Colonic mucosa (tissue), 4 donors: ENCODE data around the gene SYT17. TPM values are rescaled to one million over a fixed set of nuclear protein-coding genes. Genes with fewer than 3 reads are reported as not detected.

ENCODE experiments used
- DNase-seq: peaks from one replicate; pipeline ENCODE4 v3.0.0-alpha.2; 2020
- H3K27ac ChIP-seq: fragments of 200-600 bp; one replicate; pipeline ENCODE4 v1.8.0; 2021
- H3K27me3 ChIP-seq: fragments of 200-600 bp; one replicate; pipeline ENCODE4 v1.8.0; 2021
- H3K36me3 ChIP-seq: fragments of 200-600 bp; one replicate; pipeline ENCODE4 v1.8.0; 2021
- H3K4me1 ChIP-seq: fragments of 200-600 bp; one replicate; pipeline ENCODE4 v1.8.0; 2021; ENCODE audit warnings: mild to moderate bottlenecking
- H3K4me3 ChIP-seq: fragments of 200-600 bp; one replicate; pipeline ENCODE4 v1.8.0; 2021
- H3K9ac ChIP-seq, 2 donors: one replicate each; pipeline ENCODE4 v1.7.0; 2013; ENCODE audit warnings: control low read depth in 2 of 2, low read depth in 2 of 2, low read length in 2 of 2
- H3K9me3 ChIP-seq: fragments of 200-600 bp; one replicate; pipeline ENCODE4 v1.8.0; 2021
- CTCF ChIP-seq: fragments of 200-600 bp; IDR thresholded peaks from one replicate; pipeline ENCODE4 v1.8.0; 2022; ENCODE audit warnings: antibody characterized with exemption, mild to moderate bottlenecking
- intact Hi-C: fragments of 100-400 bp; cut with DNase I; formaldehyde crosslinking; loops from one replicate; pipeline ENCODE4 v1.14.1; 2022
- total RNA-seq, 2 donors: library from RNA; stranded (reverse); fragmentation: NEBNext Ultra II Directional in 1 of 2; extraction: Animal tissue kit (Norgen Biotek cat#: 25700) in 1 of 2; gene quantifications; one replicate each; pipeline ENCODE4 v1.2.1, GENCODE V29; 2021
- donor health status: healthy.
- donor health status: DM: no; HTN: no; CAD: no.
- donor health status: DM: no; HTN: no; CAD: no.

The SYT17 gene
- total RNA-seq, 2 donors from 2014 or later = 5.1 to 5.5 TPM

- no peak for DNase-seq
- Histone ChIP-seq H3K9ac (no peak overlapping the region), H3K27me3 (no peaks in the 10 kb centered on the region), H3K9me3 (no peaks in the 10 kb centered on the region), H3K4me1 (no peaks in the 10 kb centered on the region), H3K27ac (no peak overlapping the region), H3K36me3 (no peaks in the 10 kb centered on the region), H3K4me3 (no peak overlapping the region)
- TF ChIP-seq CTCF = no peak
- intact Hi-C loops = no loop called here
Measured at GRCh38 chr16:19278403-19278802, 110.4 kb downstream of the SYT17 start.

- Histone ChIP-seq H3K4me1 (no peaks in the 10 kb centered on the region), H3K27ac (no peak overlapping the region), H3K4me3 (no peak overlapping the region), H3K36me3 (no peaks in the 10 kb centered on the region), H3K27me3 (no peaks in the 10 kb centered on the region), H3K9me3 (no peaks in the 10 kb centered on the region), H3K9ac (no peak overlapping the region)
- no peak for TF ChIP-seq CTCF
- DNase-seq = no peak
- intact Hi-C loops = no loop called here
Measured at GRCh38 chr16:19281246-19281645, 113.2 kb downstream of the SYT17 start.

- no peak for TF ChIP-seq CTCF
- Histone ChIP-seq H3K36me3 (no peaks in the 10 kb centered on the region), H3K4me1 (no peaks in the 10 kb centered on the region), H3K9me3 (no peaks in the 10 kb centered on the region), H3K27me3 (no peaks in the 10 kb centered on the region), H3K9ac (no peak overlapping the region), H3K4me3 (no peak overlapping the region), H3K27ac (no peak overlapping the region)
- intact Hi-C loops = no loop called here
- no peak for DNase-seq
Measured at GRCh38 chr16:19282101-19282500, 114.1 kb downstream of the SYT17 start.

GRCh38 chr16:19283637-19284036 lies 115.6 kb downstream of the SYT17 start:
- intact Hi-C loops = no loop called here
- Histone ChIP-seq H3K4me1 (no peaks in the 10 kb centered on the region), H3K9me3 (no peaks in the 10 kb centered on the region), H3K27me3 (no peaks in the 10 kb centered on the region), H3K36me3 (no peaks in the 10 kb centered on the region), H3K27ac (no peak overlapping the region), H3K9ac (no peak overlapping the region), H3K4me3 (no peak overlapping the region)
- no peak for DNase-seq
- TF ChIP-seq CTCF = no peak

- no peaks in the 10 kb centered on the region for H3K4me1 ChIP-seq
- H3K4me3 ChIP-seq = no peak overlapping the region
- intact Hi-C loops = no loop called here
- H3K27me3 ChIP-seq = no peaks in the 10 kb centered on the region
- DNase-seq = no peak
- H3K9me3 ChIP-seq = no peaks in the 10 kb centered on the region
- no peak overlapping the region for H3K9ac ChIP-seq
- H3K36me3 ChIP-seq = no peaks in the 10 kb centered on the region
- no peak overlapping the region for H3K27ac ChIP-seq
- no peak for TF ChIP-seq CTCF
Measured at GRCh38 chr16:19284207-19284606, 116.2 kb downstream of the SYT17 start.

GRCh38 chr16:19285431-19285830 lies 117.4 kb downstream of the SYT17 start, which contains the start of gene CLEC19A:
Gene CLEC19A, plus strand, starts transcription at chr16:19285731. Its CDS starts 121 bp downstream, at chr16:19285852.
- intact Hi-C loops = no loop called here
- Histone ChIP-seq H3K9ac (no peak within 1 kb of the TSS), H3K4me1 (no peaks in the 10 kb centered on the region), H3K9me3 (no peaks in the 10 kb centered on the region), H3K36me3 (no peaks in the 10 kb centered on the region), H3K27ac (no peak within 1 kb of the TSS), H3K27me3 (no peaks in the 10 kb centered on the region), H3K4me3 (no peak within 1 kb of the TSS)
- TF ChIP-seq CTCF = no peak
- no peak for DNase-seq
